Large intestine (tissue), 3 donors: Measurements from ENCODE around the gene CBFA2T2. TPM values are rescaled to one million over a fixed set of nuclear protein-coding genes. Genes with fewer than 3 reads are reported as not detected.

Experiments
- DNase-seq, 2 donors: peaks; one replicate each; pipeline versions ENCODE4 v3.0.0 to v3.0.0-alpha.2; 2013
- H3K27ac ChIP-seq: one replicate; pipeline ENCODE4 v1.5.1; 2013; ENCODE audit warnings: low read length
- H3K27me3 ChIP-seq: 2 replicates; pipeline ENCODE4 v1.6.1; 2013; ENCODE audit warnings: low read length; ENCODE audit not compliant: control insufficient read depth, insufficient read depth
- H3K36me3 ChIP-seq: 2 replicates; pipeline ENCODE4 v1.6.1; 2013; ENCODE audit warnings: low read length; ENCODE audit not compliant: control insufficient read depth, insufficient read depth
- H3K4me1 ChIP-seq: one replicate; pipeline ENCODE4 v1.6.1; 2013; ENCODE audit warnings: low read length; ENCODE audit not compliant: control insufficient read depth, insufficient read depth
- H3K4me3 ChIP-seq: one replicate; pipeline ENCODE4 v1.5.1; 2013; ENCODE audit warnings: low read length
- H3K9me3 ChIP-seq: one replicate; pipeline ENCODE4 v1.6.1; 2013; ENCODE audit warnings: mild to moderate bottlenecking, low read depth, low read length, moderate library complexity; ENCODE audit not compliant: control insufficient read depth
- WGBS: methylation state at CpG from one replicate; pipeline ENCODE4 v1.1.5; 2013; ENCODE audit warnings: low lambda C conversion rate; ENCODE audit not compliant: insufficient coverage; 5-methylcytosine and 5-hydroxymethylcytosine counted together
- polyA plus RNA-seq: library from polyadenylated mRNA; unstranded; fragments of 120-200 nt; gene quantifications from one replicate; pipeline ENCODE4 v1.2.1, GENCODE V29; 2013

Gene CBFA2T2
- polyA plus RNA-seq, 1 donor: 29.1 TPM

DNA sequence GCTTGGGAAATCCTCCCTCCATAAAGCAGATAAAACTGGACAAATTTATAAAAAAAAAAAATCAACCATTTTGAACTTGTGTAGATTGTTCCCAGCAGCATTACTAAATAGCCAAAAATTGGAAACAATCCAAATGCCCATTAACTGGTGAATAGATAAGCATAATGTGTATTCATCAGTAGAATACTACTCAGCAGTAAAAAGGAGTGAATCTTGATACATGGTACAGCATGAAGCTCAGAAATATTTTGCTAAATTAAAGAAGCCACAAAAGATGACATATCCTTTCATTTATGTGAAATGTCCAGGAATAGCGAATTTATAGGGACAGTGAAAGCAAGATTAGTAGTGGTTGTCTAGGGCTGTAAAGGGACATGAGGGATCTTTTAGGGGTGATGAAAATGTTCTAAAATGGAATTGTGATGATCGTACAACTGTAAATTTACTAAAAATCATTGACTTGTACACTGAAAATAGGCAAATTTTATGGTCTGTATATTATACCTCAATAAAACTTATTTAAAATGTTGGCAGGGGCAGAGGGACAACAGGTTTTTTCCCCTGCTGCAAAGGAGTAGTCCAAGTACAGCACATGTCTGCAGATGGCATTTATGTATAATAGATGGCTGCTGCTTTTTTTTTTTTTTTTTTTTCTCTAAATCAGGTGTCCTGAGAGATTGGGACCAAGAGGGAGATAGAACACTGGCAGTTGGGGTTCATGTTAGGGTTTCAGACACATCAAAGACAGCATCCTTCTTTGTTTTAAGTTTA is 59.5 kb downstream of the CBFA2T2 start:
- H3K4me1 ChIP-seq: no peaks in the 10 kb centered on the region
- 100% methylated on average over 1 of the region's 2 CpGs for WGBS
- no peaks in the 10 kb centered on the region for H3K27me3 ChIP-seq
- H3K27ac ChIP-seq: no peak overlapping the region
- peaks cover 13% of the 10 kb centered on the region for H3K36me3 ChIP-seq
- DNase-seq: no peak
- H3K9me3 ChIP-seq: no peaks in the 10 kb centered on the region
- H3K4me3 ChIP-seq: no peak overlapping the region

DNA sequence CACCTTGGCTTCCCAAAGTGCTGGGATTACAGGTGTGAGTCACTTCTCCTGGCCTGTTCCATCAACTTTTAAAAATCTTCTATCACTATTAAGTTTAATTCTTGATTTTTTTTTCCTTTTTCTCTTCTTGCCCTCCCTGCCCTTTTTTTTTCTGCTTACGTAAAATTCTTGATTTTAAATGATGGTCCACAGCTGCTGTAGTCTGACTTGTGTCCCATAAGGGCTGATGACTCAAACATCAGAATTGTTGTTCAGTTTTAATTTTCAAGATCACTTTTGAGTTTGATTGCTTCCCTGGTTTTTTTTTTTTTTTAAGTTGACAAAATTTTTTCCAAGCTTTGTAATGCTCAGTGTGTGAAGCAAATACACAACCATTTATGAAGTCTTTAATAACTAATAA is 61.9 kb downstream of the CBFA2T2 start:
- peaks cover 18% of the 10 kb centered on the region for H3K36me3 ChIP-seq
- H3K4me1 ChIP-seq: peaks cover 7% of the 10 kb centered on the region
- DNase-seq: no peak
- no peaks in the 10 kb centered on the region for H3K9me3 ChIP-seq
- 92% methylated on average over 1 of the region's 1 CpG for WGBS
- H3K27ac ChIP-seq: no peak overlapping the region
- H3K4me3 ChIP-seq: no peak overlapping the region
- no peaks in the 10 kb centered on the region for H3K27me3 ChIP-seq

DNA sequence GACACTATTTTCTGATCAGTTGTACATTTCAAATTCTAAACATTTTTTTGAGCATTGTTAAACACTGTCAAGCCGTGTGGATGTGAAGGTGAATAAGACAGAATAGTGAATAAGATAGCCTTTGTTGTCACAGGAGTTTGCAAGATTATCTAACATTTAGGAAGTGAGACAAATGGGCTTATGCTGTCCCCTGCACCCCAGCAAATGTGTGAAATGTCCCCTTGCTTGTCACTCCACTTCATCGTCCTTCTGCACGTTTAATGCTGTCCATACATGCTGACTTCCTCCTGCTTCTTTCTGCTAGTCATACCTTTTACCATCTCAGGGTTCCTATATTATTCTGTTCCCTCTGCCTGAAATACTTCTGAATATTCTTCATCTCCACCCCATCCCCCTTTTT is 62.6 kb downstream of the CBFA2T2 start:
- Histone ChIP-seq H3K4me3 (no peak overlapping the region), H3K9me3 (no peaks in the 10 kb centered on the region), H3K36me3 (peaks cover 24% of the 10 kb centered on the region), H3K27me3 (no peaks in the 10 kb centered on the region), H3K27ac (no peak overlapping the region), H3K4me1 (peaks cover 7% of the 10 kb centered on the region)
- no peak for DNase-seq
- WGBS: 80% methylated on average over 1 of the region's 3 CpGs

DNA sequence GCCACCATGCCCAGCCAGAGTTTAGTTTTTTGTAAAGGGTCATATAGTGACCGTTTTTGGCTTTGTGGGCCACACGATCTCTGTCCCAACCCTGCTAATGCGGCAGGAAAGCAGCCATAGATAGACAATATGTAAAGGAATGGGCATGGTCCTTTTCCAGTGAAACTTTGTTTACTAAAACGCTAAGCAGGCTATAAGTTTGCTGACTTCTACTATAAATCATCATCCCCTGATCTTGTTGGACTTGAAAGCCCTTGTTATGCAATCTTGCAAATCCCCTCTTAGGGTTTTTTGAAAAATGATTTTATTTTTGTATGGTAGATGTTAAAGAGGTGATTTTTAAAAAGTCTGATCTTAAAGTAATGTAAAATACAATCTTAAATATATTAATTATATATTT is 63.6 kb downstream of the CBFA2T2 start:
- H3K36me3 ChIP-seq: peaks cover 28% of the 10 kb centered on the region
- no peaks in the 10 kb centered on the region for H3K27me3 ChIP-seq
- no CpG with 5 or more reads among the region's 4 CpGs for WGBS
- H3K4me1 ChIP-seq: peaks cover 7% of the 10 kb centered on the region
- no peaks in the 10 kb centered on the region for H3K9me3 ChIP-seq
- no peak for DNase-seq
- H3K4me3 ChIP-seq: no peak overlapping the region
- H3K27ac ChIP-seq: no peak overlapping the region

GRCh38 chr20:33554914-33555420 is 65.1 kb downstream of the CBFA2T2 start:
- no peaks in the 10 kb centered on the region for H3K27me3 ChIP-seq
- DNase-seq: peak; percentile 66 to 83
- H3K4me1 ChIP-seq: peaks cover 7% of the 10 kb centered on the region
- 80% methylated on average over 1 of the region's 2 CpGs for WGBS
- no peaks in the 10 kb centered on the region for H3K9me3 ChIP-seq
- H3K27ac ChIP-seq: peak overlapping the region; percentile 67
- no peak overlapping the region for H3K4me3 ChIP-seq
- H3K36me3 ChIP-seq: peaks cover 25% of the 10 kb centered on the region

DNA sequence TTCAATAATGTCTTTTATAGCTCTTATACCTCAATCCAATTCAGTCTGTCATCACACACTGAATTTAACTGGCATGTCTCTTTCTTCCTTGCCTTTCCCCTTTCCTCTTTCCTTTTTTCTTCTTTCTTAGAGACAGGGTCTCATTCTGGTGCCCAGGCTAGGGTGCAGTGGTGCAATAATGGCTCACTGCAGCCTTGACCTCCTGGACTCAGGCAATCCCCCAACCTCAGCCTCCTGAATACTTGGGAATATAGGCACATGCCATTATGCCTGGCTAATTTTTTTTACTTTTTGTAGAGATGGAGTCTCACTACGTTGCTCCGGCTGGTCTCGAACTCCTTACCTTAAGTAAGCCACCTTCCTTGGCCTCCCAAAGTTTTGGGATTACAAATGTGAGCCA is 65.9 kb downstream of the CBFA2T2 start:
- 100% methylated on average over 3 of the region's 3 CpGs for WGBS
- H3K4me3 ChIP-seq: no peak overlapping the region
- peak overlapping the region; percentile 16 for H3K27ac ChIP-seq
- no peak for DNase-seq
- peaks cover 24% of the 10 kb centered on the region for H3K36me3 ChIP-seq
- peaks cover 7% of the 10 kb centered on the region for H3K4me1 ChIP-seq
- no peaks in the 10 kb centered on the region for H3K27me3 ChIP-seq
- H3K9me3 ChIP-seq: no peaks in the 10 kb centered on the region

- Histone ChIP-seq H3K27ac (no peak overlapping the region), H3K4me1 (peaks cover 7% of the 10 kb centered on the region), H3K9me3 (no peaks in the 10 kb centered on the region), H3K36me3 (peaks cover 22% of the 10 kb centered on the region), H3K27me3 (no peaks in the 10 kb centered on the region), H3K4me3 (no peak overlapping the region)
- 100% methylated on average over 1 of the region's 3 CpGs for WGBS
- no peak for DNase-seq
Observed at GRCh38 chr20:33556246-33556645, 66.3 kb downstream of the CBFA2T2 start.

DNA sequence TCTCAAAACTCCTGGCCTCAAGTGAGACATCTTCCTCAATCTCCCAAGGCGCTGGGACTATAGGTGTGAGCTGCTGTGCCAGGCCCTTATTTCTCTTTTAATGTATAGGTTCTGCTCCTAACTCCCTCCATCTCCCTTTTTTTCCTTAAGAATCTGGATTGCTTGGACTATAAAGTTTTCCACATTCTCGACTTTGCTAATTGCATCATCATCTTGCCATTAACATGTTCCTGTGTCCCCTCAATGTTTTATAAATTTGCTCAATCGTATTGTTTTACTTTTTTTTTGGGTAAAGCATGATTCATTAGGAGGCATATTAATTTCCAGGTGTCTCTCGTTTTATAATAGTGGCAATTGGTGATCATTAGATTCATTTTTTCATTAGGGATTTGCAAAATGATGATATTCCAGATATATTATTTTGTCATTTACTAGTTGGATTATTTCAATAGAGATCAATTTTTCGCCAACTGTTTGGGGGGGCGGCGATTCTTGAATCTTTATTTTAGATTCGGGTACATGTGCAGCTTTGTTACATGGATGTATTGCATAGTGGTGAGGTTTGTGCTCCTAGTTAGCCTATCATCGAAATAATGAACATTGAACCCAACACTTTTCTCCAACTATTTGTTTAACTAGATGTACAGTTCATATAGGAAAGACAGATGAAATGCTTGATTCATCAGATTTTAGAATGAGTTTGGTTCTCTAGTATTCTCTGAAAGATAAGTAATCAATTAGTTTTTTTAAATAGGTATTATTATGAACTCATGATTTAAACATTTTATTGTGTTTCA is 68.7 kb downstream of the CBFA2T2 start:
- H3K4me1 ChIP-seq: peaks cover 11% of the 10 kb centered on the region
- H3K36me3 ChIP-seq: peaks cover 15% of the 10 kb centered on the region
- H3K4me3 ChIP-seq: no peak overlapping the region
- no peaks in the 10 kb centered on the region for H3K27me3 ChIP-seq
- H3K9me3 ChIP-seq: no peaks in the 10 kb centered on the region
- 90% methylated on average over 5 of the region's 9 CpGs for WGBS
- DNase-seq: no peak
- H3K27ac ChIP-seq: no peak overlapping the region

DNA sequence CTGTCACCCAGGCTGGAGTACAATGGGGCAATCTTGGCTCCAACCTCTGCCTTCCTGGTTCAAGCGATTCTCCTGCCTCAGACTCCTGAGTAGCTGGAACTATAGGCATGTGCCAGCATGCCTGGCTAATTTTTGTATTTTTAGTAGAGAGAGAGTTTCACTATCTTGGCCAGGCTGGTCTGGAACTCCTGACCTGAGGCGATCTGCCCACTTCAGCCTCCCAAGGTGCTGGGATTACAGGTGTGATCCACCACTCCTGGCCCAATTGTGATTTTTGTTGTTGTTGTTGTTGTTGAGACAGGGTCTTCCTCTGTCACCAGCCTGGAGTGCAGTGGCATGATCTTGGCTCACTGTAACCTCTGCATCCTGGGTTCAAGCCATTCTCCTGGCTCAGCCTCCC is 69.3 kb downstream of the CBFA2T2 start:
- H3K36me3 ChIP-seq: peaks cover 15% of the 10 kb centered on the region
- H3K4me1 ChIP-seq: peaks cover 11% of the 10 kb centered on the region
- no CpG with 5 or more reads among the region's 2 CpGs for WGBS
- no peak overlapping the region for H3K4me3 ChIP-seq
- no peaks in the 10 kb centered on the region for H3K27me3 ChIP-seq
- no peak overlapping the region for H3K27ac ChIP-seq
- no peak for DNase-seq
- H3K9me3 ChIP-seq: no peaks in the 10 kb centered on the region

DNA sequence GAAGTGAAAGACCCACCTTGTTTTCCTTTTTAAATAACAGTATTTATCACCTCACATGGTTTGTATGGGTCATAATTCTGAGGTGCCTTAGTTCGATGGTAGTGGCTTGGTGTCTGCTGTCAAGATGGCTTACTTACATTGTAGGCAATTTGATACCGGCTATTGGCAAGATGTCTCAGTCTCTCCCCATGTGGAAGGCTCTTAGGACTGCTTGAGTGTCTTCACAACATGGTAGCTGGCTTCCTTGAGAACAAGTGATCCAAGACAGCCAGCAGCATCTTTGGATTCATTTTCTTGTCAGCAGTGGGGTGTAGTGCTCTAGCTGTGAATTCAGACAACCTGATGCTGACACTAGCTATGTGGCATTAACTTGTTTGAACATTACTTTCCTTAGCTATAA is 70.1 kb downstream of the CBFA2T2 start:
- DNase-seq: no peak
- Histone ChIP-seq H3K36me3 (peaks cover 15% of the 10 kb centered on the region), H3K9me3 (no peaks in the 10 kb centered on the region), H3K4me3 (no peak overlapping the region), H3K4me1 (peaks cover 11% of the 10 kb centered on the region), H3K27me3 (no peaks in the 10 kb centered on the region), H3K27ac (no peak overlapping the region)
- no CpG with 5 or more reads among the region's 2 CpGs for WGBS
